Spleen (tissue), 7 donors: ENCODE measurements around the gene EIF2B2.

Experiments
- CTCF ChIP-seq, 11 experiments: fragments of 200-600 bp in 7 of 11; fragments of 450-650 bp in 4 of 11; sonication (generic) in 4 of 11; IDR thresholded peaks in 8 of 11; conservative IDR thresholded peaks in 3 of 11; 1 replicate in 7 of 11; 2 replicates in 4 of 11; pipeline versions ENCODE4 v1.4.0 to v1.8.0; 2016 to 2021; ENCODE audit warnings: antibody characterized with exemption in 11 of 11, inconsistent platforms in 4 of 11, mild to moderate bottlenecking in 1 of 11
- POLR2AphosphoS5 ChIP-seq, 3 donors: sonication (generic); formaldehyde crosslinking; IDR thresholded peaks; one replicate each; pipeline ENCODE4 v1.5.1; 2017; ENCODE audit warnings: antibody characterized with exemption in 3 of 3
- donor health status: DM: no; HTN: no; CAD: no; lungs with moderate emphysema.
- donor health status: DM: no; HTN: no; CAD: no.
- donor health status: DM: no; HTN: no; CAD: no.

- TF ChIP-seq CTCF (IDR thresholded peaks at IDR 0.05 in 8 of 11, conservative IDR thresholded peaks at IDR 0.05 in 3 of 11) (no peak), POLR2AphosphoS5 (IDR thresholded peaks at IDR 0.05) (no peak)
Measured at GRCh38 chr14:74956027-74956279, 46.8 kb upstream of the EIF2B2 start.
